Activated CD4-positive, alpha-beta T cell treated with anti-CD3 and anti-CD28 coated beads, Interleukin-2, Interleukin-6, amounts not matched to agents 100 ng/mL and 50 ng/mL, durations not matched to agents 16 hours and 8 hours (primary cell): ENCODE measurements around the gene PRSS8.
A peak's percentile ranks its signal among the peaks of the same experiment; 100 is the strongest.
"Not testable (repeated sequence)": the region's sequence is repeated elsewhere in the genome, so short reads cannot be mapped to it uniquely, and the experiment has no call there.

Experiments used
- DNase-seq: peaks from one replicate; pipeline ENCODE4 v3.0.0-alpha.2; 2020

PRSS8 gene

DNA sequence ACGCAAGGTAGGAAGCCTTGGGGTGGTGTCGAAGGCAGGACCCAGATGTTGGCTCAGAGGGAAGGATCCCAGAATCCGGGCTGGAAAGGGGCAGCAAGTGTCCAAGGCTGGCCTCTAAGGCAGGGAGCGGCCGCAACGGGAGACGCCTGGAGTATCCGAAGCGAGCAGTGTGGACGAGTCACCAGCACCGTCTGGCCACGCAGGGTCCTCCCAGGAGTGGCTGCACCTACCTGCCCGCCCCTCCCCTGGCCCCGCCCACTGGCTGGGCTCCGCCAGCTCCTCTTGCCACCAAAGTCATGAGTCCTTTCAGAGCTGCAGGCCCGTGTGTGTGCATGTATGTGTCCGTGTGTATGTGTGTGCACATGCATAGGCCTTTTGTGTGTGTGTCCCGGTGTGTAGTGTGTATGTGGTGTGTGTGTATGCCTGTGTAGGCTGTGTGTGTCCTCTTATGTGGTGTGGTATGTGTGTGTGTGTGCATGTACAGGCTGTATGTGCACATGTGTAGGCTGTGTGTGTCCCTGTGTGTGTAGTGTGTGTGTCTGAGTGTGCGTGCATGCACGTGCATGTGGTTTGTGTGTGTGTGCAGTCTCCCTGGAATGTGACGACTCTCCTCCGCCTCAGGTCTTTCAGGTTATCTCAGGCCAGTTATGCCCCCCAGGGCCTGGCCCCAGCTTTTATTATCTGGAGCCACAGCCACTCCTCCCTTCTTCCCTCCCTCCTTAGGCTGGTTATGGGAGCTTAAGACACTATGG, at the start of gene PRSS8:
Gene PRSS8 (minus strand): TSS at position 193 of the 752 bp plus-strand sequence. CDS start 229 bp downstream, outside the sequence.
- no peak for DNase-seq

DNA sequence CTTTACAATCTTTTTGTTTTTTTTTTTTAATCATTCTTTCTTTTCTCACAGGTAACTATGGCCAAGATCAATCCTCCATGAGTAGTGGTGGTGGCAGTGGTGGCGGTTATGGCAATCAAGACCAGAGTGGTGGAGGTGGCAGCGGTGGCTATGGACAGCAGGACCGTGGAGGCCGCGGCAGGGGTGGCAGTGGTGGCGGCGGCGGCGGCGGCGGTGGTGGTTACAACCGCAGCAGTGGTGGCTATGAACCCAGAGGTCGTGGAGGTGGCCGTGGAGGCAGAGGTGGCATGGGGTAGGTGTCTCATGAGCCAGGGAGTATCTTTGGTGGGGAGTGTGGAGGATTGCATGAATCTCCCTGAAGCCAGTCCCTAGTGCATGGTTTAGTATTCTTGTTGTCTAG, 49.4 kb upstream of the PRSS8 start:
- DNase-seq = no peak

DNA sequence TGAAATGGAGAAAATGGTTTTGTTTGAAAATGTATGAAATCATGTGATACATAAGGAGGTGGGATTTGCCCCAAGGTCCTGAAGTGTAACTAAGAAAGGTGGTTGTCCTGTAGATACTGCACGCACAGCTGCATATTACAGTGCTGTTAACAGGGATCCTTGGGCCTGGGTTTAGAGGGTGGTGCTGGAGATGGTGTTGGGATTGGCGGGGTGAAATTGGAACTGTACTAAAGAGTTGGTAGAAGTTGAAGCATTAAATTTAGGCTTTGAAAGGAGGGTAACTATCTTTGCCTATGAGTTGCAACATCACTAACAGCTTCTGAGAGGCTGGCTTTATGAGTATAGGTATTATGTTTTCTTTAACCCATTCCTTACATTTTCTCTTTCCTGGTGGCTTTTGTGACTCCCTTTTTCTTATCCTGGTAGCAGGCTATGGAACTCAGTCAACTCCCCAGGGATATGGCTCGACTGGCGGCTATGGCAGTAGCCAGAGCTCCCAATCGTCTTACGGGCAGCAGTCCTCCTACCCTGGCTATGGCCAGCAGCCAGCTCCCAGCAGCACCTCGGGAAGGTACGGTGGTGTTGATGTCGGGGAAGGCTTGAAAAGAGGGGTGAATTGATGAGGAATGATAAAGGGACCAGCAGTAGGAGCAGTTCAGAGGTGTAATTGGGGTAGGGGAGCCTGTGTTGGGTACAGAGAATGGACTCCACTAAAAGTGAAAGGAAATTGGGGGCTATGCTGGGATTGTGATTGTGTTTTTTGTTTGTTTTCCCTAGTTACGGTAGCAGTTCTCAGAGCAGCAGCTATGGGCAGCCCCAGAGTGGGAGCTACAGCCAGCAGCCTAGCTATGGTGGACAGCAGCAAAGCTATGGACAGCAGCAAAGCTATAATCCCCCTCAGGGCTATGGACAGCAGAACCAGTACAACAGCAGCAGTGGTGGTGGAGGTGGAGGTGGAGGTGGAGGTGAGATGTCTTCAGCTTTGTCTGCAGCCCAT, 48.2 kb upstream of the PRSS8 start:
- DNase-seq = no peak

DNA sequence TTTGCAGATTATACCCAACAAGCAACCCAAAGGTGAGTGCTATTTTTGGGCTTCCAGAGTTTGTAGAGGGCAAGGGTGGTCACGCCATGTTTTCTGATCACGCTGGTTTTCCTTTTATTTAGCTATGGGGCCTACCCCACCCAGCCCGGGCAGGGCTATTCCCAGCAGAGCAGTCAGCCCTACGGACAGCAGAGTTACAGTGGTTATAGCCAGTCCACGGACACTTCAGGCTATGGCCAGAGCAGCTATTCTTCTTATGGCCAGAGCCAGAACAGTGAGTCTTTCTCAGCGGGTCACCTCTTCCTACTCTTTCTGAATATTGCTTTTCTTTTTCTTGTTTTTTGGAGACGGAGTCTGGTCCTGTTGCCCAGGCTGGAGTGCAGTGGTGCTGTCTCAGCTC, 46.9 kb upstream of the PRSS8 start:
- no peak for DNase-seq

DNA sequence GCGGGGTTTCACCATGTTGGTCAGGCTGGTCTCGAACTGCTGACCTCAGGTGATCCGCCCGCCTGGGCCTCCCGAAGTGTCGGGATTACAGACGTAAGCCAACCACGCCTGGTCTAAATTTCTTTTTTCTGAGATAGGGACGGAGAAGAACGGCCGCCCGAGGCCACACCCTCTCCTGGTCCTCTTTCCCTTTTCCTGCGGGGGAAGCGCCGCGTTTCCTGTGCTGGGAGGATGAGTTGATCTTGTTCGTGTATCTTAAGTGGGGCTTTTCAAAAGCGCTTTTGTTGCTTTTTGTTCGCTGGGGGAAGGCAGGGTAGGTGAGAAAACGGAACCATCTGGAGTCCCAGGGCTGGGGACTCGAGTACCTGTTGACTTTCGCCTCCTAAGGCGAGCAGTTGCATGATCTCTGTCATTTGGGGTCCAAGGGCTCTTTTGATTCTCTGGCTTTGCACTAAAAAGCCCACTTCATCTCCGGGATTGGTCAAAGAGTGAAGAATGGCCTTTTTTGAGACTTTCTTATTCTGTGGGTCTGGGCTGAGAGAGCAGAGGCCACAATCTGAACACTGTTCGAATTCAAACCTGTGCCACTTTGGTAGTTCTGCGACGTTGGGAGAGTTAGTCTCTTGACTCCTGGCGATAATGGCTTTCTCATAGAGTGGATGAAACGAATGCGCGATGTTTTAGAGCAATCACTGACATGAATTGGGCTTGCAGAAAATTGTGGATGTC, 45.7 kb upstream of the PRSS8 start:
- DNase-seq = peak; percentile 54

DNA sequence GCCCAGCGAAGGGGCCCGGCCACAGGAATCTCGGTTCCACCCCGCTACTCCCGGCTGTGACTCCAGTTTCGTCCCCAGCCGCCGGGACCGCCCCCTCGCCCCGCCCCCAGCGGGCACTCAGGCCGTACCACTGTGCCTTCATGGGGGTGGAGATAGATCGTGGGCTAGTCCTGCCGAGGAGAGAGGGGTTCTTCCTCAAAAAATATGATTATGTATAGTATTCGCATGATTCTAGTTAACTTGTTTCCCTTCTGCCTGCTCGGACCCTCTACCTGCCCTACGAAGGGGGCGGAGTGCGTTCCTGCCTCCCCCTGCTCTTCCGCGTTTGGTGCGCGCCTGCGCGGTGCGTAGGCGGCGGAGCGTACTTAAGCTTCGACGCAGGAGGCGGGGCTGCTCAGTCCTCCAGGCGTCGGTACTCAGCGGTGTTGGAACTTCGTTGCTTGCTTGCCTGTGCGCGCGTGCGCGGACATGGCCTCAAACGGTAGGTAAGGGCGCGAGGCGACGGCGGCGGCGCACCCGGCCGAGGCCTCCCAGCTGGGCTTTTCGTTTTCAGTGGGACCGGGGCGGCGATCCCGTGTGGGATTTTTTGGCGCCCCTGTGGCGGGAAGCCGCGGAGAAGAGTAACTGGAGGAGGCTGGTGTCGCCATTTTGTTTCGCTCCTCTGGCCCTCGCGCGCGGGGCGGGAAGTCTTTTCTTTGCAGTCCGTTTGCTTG, 44.4 kb upstream of the PRSS8 start, which contains the start of gene FUS:
Gene FUS (plus strand): TSS at position 393 of the 713 bp plus-strand sequence. CDS start 76 bp downstream, at position 469.
- peak; percentile 92 for DNase-seq

DNA sequence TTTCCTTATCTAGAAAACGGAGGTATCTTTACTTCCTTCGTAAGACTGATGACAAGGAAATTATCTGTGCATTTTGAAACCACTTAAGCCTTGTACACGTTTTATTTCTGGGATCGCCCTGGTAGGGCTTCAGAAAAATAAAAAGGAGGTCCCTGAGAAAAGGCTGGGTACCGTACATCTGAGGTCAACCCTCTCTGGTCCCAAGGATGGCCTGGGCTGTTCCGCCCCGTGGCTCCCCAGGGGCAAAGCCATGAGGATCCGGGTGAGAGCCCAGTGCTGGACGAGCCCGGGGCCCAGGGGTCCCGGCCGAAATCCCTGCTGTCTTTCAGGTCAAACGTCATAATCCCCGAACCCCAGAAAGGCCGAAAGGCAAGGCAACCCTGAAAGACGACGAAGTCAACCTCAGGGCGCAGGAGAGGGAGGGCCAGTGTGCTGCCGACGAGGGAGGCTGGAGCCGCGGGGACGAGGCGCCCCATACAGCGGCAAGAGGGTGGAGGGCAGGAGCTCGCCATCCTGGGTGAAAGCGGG, 43.8 kb upstream of the PRSS8 start:
- no peak for DNase-seq

DNA sequence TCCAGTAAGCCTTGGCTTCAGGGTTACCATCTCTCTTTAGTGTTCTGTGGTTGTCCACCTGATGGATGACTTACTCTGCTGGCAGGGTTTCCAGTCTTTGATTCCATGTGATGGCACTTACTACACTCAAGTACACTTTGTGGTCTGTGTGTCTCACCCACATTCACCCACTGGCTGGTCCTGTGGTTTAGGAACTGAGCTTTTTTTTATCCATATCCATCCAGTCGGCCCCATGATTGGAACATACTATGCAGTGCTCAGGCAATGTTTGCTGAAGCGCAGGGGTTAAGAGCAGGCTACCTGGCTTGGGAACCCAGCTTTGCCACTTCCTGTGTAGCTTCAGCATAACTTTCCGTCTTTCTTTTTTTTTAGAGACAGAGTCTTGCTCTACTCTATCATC, 41.6 kb upstream of the PRSS8 start:
- peak; percentile 56 for DNase-seq

DNA sequence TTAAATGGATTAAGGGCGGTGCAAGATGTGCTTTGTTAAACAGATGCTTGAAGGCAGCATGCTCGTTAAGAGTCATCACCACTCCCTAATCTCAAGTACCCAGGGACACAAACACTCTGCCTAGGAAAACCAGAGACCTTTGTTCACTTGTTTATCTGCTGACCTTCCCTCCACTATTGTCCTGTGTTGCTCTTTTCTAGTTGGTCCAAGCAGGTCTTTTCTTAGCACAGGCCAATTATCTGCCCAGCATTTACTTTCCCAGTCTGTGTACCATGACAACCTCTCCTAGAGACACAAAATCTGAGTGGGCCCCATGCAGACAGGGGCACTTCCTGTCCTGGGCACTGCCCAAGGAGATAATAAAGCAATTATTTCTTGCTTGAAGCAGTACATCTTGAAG, 34.5 kb upstream of the PRSS8 start:
- not testable (repeated sequence) for DNase-seq

DNA sequence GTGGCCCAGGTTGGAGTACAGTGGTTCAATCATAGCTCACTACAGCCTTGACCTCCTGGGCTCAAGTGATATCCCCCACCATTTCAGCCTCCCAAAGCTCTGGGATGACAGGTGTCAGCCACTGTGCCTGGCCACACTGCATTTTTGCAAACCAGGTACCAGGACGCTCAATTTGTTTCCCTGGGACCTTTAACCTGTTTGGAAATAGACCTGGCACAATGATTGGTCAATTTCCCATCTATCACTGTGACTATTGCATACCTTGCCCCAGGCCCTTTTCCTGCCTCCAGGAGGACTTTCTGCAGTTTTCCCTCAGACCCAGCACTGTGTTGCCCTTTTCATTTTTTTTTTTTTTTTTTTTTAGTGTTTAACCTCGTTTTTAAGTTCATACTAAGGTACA, 33.3 kb upstream of the PRSS8 start:
- no peak for DNase-seq

DNA sequence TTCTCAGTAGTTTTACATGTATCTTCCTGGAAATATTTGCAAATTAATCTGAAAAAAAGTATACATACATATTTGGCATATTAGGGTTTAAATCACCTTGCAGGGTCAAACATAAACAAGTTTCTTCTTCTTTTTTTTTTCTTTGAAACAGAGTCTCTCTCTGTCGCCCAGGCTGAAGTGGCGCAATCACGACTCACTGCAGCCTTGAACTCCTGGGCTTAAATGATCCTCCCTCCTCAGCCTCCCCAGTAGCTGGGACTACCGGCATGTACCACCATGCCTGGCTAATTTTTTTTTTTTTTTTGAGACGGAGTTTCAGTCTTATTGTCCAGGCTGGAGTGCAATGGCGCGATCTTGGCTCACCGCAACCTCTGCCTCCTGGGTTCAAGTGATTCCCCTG, 31.8 kb upstream of the PRSS8 start:
- no peak for DNase-seq

DNA sequence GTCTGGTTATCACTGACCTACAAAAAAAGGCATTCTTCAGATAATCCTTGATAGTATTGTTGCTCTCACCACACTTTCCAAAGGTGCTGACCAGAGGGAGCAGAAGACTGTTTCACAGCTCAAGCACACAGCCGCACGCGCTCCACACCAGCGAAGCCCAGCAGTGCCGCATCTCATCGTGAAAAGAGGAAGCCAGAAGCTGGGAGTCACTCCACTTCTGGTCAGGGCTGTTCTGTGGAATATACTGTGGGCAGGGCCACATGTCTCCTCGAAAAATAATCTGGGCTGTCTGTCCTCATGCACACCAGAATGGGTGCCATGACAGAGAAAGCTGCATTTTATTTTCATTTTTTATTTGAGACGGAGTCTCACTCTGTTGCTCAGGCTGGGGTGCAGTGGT, 21.6 kb upstream of the PRSS8 start:
- no peak for DNase-seq

DNA sequence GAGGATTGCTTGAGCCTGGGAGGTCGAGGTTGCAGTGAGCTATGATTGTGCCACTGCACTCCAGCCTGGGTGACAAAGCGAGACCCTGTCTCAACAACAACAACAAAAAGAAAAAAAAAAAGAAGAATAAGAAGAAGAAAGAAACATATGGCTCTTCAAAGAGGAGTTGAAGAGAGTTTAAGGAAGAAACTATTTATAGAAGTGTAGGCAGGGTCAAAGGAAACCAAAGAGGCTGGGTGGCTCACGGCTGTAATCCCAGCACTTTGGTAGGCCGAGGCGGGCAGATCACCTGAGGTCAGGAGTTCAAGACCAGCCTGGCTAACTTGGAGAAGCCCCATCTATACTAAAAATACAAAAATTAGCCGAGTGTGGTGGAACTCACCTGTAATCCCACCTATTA, 15.4 kb upstream of the PRSS8 start:
- DNase-seq = not testable (repeated sequence)

DNA sequence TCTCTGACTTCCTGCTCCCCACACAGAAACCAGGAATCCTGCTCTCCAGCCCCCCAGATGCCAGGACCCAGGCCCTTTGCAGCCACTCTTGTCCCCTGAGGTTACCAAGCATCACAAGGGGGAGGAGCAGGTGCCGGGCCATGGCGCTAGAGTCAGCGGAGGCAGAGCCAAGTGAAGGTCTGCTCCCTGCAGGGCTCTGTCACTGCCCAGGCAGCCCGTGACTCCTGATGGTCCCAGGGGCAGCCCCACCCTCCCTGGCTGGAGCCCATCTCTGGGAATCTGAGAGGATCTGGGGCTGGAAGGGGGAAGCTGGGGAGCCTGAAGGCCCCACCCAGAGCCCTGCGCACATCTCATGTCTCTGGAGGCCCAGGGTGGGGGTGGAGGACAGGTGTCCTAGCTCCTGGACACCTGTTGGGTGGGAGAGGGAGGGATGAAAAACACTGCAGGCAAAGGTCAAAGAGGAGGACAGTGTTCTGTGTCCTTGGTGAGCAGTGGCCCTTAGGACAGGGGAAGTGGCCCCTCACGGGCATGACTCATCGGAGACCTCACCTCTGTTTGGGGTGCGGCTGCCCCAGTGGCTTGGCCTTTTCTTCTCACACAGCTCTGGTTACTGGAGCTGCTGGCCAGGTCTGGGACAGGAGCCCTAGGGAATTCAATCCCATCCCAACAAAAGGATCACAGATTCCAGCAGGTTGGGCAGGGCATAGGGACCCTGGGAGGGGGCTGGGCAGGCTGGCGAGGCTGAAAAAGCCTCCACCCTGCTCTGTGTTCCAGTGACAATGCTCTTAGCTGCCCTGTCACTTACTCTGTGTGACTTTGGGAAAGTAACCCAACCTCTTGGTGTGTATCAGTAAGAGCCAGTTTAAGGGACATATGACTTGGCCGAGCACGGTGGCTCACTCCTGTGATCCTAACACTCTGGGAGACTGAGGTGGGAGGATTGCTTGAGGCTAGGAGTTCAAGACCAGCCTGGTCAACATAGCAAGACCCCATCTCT, 14.7 kb upstream of the PRSS8 start, which contains the start of gene PRSS36:
Gene PRSS36 (minus strand): TSS at position 173 of the 997 bp plus-strand sequence. CDS start 31 bp downstream, at position 142.
- no peak for DNase-seq

DNA sequence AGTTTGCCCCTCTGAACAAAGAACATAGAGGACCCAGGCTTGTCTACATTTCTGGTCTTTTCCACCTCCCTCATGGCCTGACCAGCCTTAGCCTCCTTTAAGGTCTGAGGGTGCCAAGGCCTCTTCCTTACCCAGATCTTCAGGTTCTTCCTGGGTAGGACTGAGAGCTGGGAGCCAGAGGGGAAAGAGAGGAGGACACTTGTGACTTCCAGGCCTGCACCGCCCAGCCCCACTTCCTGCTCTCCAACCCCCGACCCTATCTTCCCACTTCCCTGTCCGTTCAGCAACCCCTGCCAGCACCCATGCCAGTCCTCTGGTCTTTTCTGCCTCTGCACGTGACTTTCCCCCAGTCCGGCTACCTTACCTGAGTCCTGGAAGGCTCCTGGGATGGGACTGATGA, 13.8 kb upstream of the PRSS8 start:
- no peak for DNase-seq

DNA sequence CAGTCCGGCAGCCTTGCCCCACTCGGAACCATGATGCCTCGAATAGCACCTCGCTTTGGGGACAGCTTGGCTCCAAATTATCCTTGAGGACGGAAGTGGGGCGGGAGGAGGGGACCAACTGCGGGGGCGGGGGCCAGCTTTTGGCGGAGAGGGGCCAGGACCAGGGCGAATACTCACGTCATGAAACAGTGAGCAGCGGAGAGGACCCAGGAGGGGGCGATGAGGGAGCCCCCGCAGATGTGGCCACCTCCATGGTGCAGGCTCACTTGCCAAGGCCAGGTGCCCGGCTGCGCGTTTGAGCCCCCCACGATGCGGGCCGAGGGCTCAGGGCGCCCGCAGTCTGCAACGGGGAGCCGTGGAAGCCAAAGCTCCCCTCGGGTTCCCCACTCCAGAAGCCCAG, 13.4 kb upstream of the PRSS8 start:
- DNase-seq = no peak

DNA sequence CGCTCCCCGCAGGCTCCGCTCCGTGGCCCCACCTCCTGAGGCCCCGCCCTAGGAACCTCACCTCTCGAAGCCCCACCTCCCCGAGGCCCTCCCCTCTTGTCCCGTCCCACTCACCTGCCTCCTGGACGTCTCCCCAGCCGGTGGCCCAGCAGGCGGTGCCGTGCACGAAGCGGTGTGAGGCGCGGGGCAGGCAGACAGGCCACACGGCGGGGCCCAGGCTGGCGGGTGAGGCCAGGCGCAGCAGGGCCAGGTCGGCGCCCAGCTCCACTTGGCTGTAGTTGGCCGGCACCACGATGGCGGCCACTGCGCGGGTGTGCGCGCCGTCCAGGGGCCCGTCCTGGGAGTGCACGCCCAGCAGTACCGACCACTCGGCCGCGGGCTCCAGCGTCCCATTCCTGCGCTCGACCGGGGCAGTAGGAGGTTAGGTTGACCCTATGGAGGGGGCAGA, 12.8 kb upstream of the PRSS8 start:
- no peak for DNase-seq

DNA sequence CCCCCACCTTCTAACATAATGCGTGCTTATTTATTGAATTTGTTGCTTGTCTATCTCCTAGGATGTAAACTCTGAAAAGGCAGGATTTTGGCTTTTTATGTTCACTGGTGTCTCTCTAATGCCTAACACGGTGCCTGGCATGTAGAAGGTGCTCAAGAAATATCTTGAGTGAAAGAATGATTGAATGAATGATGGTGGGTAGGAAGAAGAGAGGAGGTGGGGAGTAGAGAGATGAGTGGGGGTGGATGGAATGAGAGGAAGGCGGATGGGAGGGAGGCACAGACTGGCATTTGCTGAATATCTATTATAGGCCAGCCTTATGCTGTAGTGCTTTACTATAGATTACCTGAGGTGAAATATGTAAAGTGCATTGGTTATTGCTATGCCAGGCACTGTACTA, 12.0 kb upstream of the PRSS8 start:
- DNase-seq = no peak

DNA sequence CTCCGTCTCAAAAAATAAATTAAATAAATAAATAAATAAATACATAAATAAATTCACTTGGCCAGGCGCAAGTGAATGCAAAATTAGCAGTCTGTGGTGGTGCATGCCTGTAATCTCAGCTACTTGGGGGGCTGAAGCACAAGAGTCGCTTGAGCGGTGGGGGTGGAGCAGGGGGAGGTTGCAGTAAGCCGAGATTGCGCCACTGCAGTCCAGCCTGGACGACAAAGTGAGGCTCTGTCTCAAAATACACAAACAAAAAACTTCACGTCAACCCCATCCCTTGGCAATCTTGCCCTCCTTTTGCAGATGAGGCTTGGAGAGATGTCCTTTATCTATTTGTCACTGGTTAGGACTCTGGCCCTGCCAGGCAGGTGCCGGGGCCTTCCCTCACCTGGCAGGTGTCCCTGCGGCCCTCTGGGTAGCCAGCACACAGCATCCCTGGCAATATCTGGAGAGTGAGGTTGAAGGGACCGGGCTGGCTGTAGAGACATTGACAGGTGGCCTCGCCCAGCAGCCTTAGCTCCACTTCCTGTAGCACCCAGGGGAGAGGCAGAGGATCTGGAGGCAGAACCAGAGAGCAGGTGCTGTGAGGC, 10.0 kb upstream of the PRSS8 start:
- DNase-seq = no peak

DNA sequence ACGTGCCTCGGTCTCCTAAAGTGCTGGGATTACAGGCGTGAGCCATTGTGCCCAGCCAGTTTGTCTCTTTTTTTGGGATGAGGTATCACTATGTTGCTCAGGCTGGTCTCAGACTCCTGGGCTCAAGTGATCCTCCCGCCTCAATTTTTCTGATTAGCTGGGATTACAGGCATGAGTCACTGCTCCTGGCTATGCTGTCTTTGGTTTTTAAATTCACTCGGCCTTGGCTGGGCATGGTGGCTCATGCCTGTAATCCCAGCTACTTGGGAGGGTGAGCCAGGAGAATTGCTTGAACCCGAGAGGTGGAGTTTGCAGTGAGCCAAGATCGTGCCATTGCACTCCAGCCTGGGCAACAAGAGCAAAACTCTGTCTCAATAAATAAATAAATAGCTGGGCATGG, 8.9 kb upstream of the PRSS8 start:
- not testable (repeated sequence) for DNase-seq
